Cardiac ventricle fibroblast (primary cell): ENCODE data around the gene TMEM222. TPM values are rescaled to one million over a fixed set of nuclear protein-coding genes. Genes with fewer than 3 reads are reported as not detected.

Source experiments
- total RNA-seq: library from RNA; depleted of rRNA; stranded (reverse); fragments of >200 nt; gene quantifications from 2 replicates; pipeline ENCODE4 v1.2.3, GENCODE V29; 2015

TMEM222 gene
- 21.7 and 22.9 TPM in 2 replicates for total RNA-seq

GRCh38 chr1:27321813-27322568 lies at the start of gene TMEM222:
Gene TMEM222, plus strand, starts transcription at chr1:27322163. Its CDS starts 35 bp downstream, at chr1:27322198.

GRCh38 chr1:27341525-27342252 lies 19.7 kb downstream of the TMEM222 start, which contains the start of gene SYTL1:
Gene SYTL1, plus strand, starts transcription at chr1:27342022. Its CDS starts 3,313 bp downstream, at chr1:27345335.

GRCh38 chr1:27366411-27367159 lies 44.6 kb downstream of the TMEM222 start, which contains the start of gene MAP3K6:
Gene MAP3K6, minus strand, starts transcription at chr1:27366961. Its CDS starts 364 bp downstream, at chr1:27366597.

GRCh38 chr1:27374362-27375086 lies 52.6 kb downstream of the TMEM222 start, which contains the start of gene FCN3:
Gene FCN3, minus strand, starts transcription at chr1:27374824. Its CDS starts 6 bp downstream, at chr1:27374818.

GRCh38 chr1:27383039-27383605 lies 61.2 kb downstream of the TMEM222 start, which contains the start of gene CD164L2:
Gene CD164L2, minus strand, starts transcription at chr1:27383333. Its CDS starts 94 bp downstream, at chr1:27383239.

Other genes starting within 250 kb of the TMEM222 start
- 24.9 and 34.8 TPM in 2 replicates for gene SLC9A1, start 167.0 kb upstream of the TMEM222 start, total RNA-seq
- gene WDTC1, start 87.5 kb upstream of the TMEM222 start, total RNA-seq = 20.0 and 22.7 TPM in 2 replicates
- 1.2 TPM in 1 of 2 replicates, not detected in the other for gene SYTL1, start 19.9 kb downstream of the TMEM222 start, total RNA-seq
- gene MAP3K6, start 44.8 kb downstream of the TMEM222 start, total RNA-seq = 16.2 and 20.0 TPM in 2 replicates
- 0.29 TPM in 1 of 2 replicates, not detected in the other for gene FCN3, start 52.7 kb downstream of the TMEM222 start, total RNA-seq
- gene CD164L2, start 61.2 kb downstream of the TMEM222 start, total RNA-seq = not detected in 2 replicates
- gene GPR3, start 70.5 kb downstream of the TMEM222 start, total RNA-seq = 0.06 and 0.34 TPM in 2 replicates
- gene WASF2, start 168.0 kb downstream of the TMEM222 start, total RNA-seq = 41.3 and 44.5 TPM in 2 replicates